ENCODE measurements around the gene ZSWIM5.
"Not testable (repeated sequence)": the region's sequence is repeated elsewhere in the genome, so short reads cannot be mapped to it uniquely, and the experiment has no call there.

- not testable (repeated sequence) for TF ChIP-seq ETV6 (IDR thresholded peaks at IDR 0.05; ENCODE audit: borderline replicate concordance in 1 of 2, low read depth in 2 of 2, low read length in 1 of 2); ETV6 (CRISPR knock-in tag; IDR thresholded peaks at IDR 0.05; ENCODE audit: borderline replicate concordance); NR3C1 (CRISPR knock-in tag; IDR thresholded peaks at IDR 0.05); CREB1 (IDR thresholded peaks at IDR 0.05); CREB1 (CRISPR knock-in tag; IDR thresholded peaks at IDR 0.05); NFE2 (IDR thresholded peaks at IDR 0.05; ENCODE audit: low read depth)
Measured at GRCh38 chr1:45105486-45106155, 100.8 kb downstream of the ZSWIM5 start.
